Posterior cingulate gyrus (tissue), 11 donors: Measurements from ENCODE around the gene UBP1.
"Not testable (repeated sequence)": the region's sequence is repeated elsewhere in the genome, so short reads cannot be mapped to it uniquely, and the experiment has no call there.

ENCODE experiments used
- DNase-seq, 10 donors: peaks; one replicate each; pipeline versions ENCODE4 v3.0.0 to v3.0.0-alpha.2; 2020 to 2021; ENCODE audit warnings: mixed read lengths in 3 of 10
- intact Hi-C: fragments of 100-400 bp; cut with DNase I; formaldehyde crosslinking; loops from one replicate; pipeline ENCODE4 v1.15.1; 2023

The UBP1 gene

GRCh38 chr3:33339758-33340157 lies 100.4 kb downstream of the UBP1 start:
- intact Hi-C loops: no loop called here
- DNase-seq: no peak

DNA sequence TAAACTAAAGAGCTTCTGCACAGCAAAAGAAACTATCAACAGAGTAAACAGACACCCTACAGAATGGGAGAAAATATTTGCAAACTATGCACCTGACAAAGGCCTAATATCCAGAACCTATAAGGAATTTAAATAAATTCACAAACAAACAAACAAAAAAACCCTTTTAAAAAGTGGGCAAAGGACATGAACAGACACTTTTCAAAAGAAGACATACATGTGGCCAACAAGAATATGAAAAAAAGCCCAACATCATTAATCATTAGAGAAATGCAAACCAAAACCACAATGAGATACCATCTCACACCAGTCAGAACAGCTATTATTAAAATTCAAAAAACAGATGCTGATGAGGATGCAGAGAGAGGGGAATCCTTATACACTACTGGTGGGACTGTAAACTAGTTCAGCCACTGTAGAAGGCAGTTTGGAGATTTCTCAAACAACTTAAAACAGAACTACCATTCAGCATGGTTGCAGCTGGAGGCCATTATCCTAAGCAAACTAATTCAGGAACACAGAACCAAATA lies 101.2 kb downstream of the UBP1 start:
- intact Hi-C loops, DNase-seq: not testable (repeated sequence)
